Kidney (tissue), 14 donors: ENCODE data around the gene RFPL2. TPM values are rescaled to one million over a fixed set of nuclear protein-coding genes. Genes with fewer than 3 reads are reported as not detected.

Experiments
- DNase-seq, 5 donors: peaks; one replicate each; pipeline ENCODE4 v3.0.0-alpha.2; 2013 to 2020
- FAIRE-seq: peaks from 2 replicates; lab custom pipeline; 2012; peaks lifted over from hg19 to GRCh38; lab: Jason Lieb, UNC
- H3K27ac ChIP-seq, 2 donors: one replicate each; pipeline ENCODE4 v1.7.0; 2013; ENCODE audit warnings: low read depth in 2 of 2, low read length in 2 of 2, inconsistent platforms in 1 of 2
- H3K27me3 ChIP-seq: one replicate; pipeline ENCODE4 v1.7.1; 2013; ENCODE audit warnings: low read length, inconsistent platforms; ENCODE audit not compliant: control insufficient read depth, insufficient read depth
- H3K36me3 ChIP-seq, 3 donors: one replicate each; pipeline versions ENCODE4 v1.7.0 to v1.7.1; 2013; ENCODE audit warnings: low read length in 3 of 3, control low read depth in 1 of 3, inconsistent platforms in 1 of 3; ENCODE audit not compliant: insufficient read depth in 3 of 3, control insufficient read depth in 2 of 3
- H3K4me1 ChIP-seq, 3 donors: one replicate each; pipeline versions ENCODE4 v1.7.0 to v1.7.1; 2013; ENCODE audit warnings: low read length in 3 of 3, inconsistent platforms in 1 of 3, low read depth in 1 of 3; ENCODE audit not compliant: control insufficient read depth in 2 of 3, insufficient read depth in 2 of 3
- H3K4me3 ChIP-seq, 3 donors: one replicate each; pipeline versions ENCODE4 v1.7.0 to v1.8.1; 2013; ENCODE audit warnings: low read length in 3 of 3, control low read depth in 1 of 3, inconsistent platforms in 1 of 3
- H3K9ac ChIP-seq, 3 donors: one replicate each; pipeline versions ENCODE4 v1.7.0 to v1.7.1; 2013; ENCODE audit warnings: low read length in 3 of 3, control low read depth in 1 of 3, inconsistent platforms in 1 of 3
- H3K9me3 ChIP-seq, 3 donors: one replicate each; pipeline versions ENCODE4 v1.7.0 to v1.7.1; 2013; ENCODE audit warnings: low read length in 3 of 3, control low read depth in 1 of 3, inconsistent platforms in 1 of 3; ENCODE audit not compliant: control insufficient read depth in 2 of 3, insufficient read depth in 1 of 3
- intact Hi-C: fragments of 100-400 bp; cut with DNase I; formaldehyde crosslinking; loops from one replicate; pipeline ENCODE4 v1.11.1; 2022
- polyA plus RNA-seq: library from polyadenylated mRNA; stranded (reverse); fragments of 350-450 nt; fragmentation: Illumina TruSeq; extraction: RNeasy Lipid Tissue Mini Kit (QIAGEN cat#74804); gene quantifications from one replicate; pipeline ENCODE4 v1.2.3, GENCODE V29; 2014; ENCODE audit warnings: low read depth, low replicate concordance; ENCODE audit not compliant: insufficient read depth
- total RNA-seq: library from RNA; stranded (reverse); fragmentation: NEBNext Ultra II Directional; extraction: Animal tissue kit (Norgen Biotek cat#: 25700); gene quantifications from one replicate; pipeline ENCODE4 v1.2.1, GENCODE V29; 2021
- TF ChIP-seq, protein P1 (sequence below): IDR thresholded peaks from 3 replicates; pipeline ENCODE4 v1.5.1; 2012; ENCODE audit warnings: mild to moderate bottlenecking, moderate library complexity, borderline replicate concordance; ENCODE audit not compliant: insufficient read depth; ENCODE audit errors: extremely low read depth
- donor health status: control.
- donor health status: control.
- donor health status: control.
- donor health status: control.
- donor health status: control.
- donor health status: DM: yes; HTN: yes; CAD: no.
- donor health status: Normal renal cell carcinoma (clear cell type).

The RFPL2 gene
- total and polyA plus RNA-seq, 2 donors from 2014 or later: not detected

DNA sequence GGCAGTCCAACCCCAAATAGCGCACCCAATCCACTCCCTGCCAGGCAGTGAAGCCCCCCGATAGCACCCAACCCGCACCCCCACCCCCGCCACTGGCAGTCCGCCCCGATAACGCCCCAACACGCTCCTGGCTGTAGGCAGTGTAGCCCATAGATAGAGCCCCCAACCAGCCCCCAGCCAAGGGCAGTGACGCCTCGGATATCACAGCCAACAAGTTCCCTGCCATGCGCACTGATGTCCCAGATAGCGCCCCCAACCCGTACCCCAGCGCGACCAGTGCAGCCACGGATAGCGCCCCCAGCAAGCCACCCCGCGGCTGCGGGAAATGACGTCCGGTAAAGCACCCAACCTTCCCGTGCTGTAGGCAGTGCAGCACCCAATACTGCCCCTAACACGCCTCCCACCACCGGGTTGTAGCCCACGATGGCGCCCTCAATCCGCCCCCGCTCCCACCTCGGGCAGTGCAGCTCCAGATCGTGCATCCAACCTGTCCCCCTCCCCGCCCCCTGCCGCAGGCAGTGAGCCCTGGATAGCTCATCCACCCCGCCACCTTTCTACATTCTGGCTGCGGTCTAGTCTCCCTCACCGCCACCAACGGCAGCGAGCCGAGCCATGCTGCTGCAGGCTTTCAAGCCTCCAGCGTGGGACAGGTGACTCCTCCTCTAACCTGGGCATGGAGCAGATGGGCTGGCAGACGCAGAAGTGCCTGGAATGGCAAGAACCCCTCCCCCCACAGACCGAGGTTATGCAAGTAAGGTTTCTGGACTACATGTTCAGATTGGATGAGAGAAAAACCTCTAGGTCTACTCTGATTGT is 625 bp downstream of the RFPL2 start:
- no peak for FAIRE-seq
- peak overlapping the region in 1 of 3 donors; percentile 42 for H3K4me3 ChIP-seq
- no peaks in the 10 kb centered on the region for H3K27me3 ChIP-seq
- H3K36me3 ChIP-seq: no peaks in the 10 kb centered on the region
- H3K4me1 ChIP-seq: peaks cover 0 to 5% (median 0%) of the 10 kb centered on the region in 3 donors
- intact Hi-C loops: no loop called here
- TF ChIP-seq, protein P1, sequence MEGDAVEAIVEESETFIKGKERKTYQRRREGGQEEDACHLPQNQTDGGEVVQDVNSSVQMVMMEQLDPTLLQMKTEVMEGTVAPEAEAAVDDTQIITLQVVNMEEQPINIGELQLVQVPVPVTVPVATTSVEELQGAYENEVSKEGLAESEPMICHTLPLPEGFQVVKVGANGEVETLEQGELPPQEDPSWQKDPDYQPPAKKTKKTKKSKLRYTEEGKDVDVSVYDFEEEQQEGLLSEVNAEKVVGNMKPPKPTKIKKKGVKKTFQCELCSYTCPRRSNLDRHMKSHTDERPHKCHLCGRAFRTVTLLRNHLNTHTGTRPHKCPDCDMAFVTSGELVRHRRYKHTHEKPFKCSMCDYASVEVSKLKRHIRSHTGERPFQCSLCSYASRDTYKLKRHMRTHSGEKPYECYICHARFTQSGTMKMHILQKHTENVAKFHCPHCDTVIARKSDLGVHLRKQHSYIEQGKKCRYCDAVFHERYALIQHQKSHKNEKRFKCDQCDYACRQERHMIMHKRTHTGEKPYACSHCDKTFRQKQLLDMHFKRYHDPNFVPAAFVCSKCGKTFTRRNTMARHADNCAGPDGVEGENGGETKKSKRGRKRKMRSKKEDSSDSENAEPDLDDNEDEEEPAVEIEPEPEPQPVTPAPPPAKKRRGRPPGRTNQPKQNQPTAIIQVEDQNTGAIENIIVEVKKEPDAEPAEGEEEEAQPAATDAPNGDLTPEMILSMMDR: no peak
- no peak overlapping the region for H3K27ac ChIP-seq
- H3K9me3 ChIP-seq: no peaks in the 10 kb centered on the region
- peak in 2 of 5 donors; percentile 27 to 36 for DNase-seq
- no peak overlapping the region for H3K9ac ChIP-seq

DNA sequence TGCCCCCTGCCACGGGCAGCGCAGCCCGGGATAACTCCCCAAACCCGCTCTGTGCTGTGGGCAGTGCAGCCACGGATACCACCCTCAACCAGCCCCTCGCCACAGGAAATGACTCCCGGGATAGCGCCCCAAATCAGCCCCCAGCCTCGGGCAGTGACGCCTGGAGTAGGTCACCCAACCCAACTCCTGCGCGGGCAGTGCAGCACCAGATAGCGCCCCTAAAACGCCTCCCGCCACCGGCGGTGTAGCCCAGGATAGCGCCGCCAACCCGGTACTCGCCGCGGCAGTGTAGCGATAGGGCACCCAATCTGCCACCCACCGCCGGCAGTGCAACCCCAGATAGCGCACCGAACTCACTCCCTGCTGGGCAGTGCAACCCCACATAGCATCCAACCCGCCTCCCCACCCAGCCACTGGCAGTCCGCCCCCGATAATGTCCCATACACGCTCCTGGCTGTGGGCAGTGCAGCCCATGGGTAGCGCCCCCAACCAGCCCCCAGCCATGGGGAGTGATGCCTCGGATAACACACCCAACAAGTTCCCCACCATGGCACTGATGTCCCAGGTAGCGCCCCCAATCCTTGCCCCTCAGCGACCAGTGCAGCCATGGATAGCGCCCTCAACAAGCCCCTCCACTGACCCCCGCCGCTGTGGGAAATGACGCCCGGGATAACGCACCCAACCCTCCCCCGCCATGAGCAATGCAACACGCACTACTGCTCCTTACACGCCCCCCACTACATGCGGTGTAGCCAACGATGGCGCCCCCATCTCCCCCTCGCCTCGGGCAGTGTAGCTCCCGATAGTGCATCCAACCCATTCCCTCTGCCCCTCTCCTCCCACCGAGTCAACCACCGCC is 1.5 kb downstream of the RFPL2 start:
- Histone ChIP-seq H3K36me3 (no peaks in the 10 kb centered on the region), H3K9ac (no peak overlapping the region), H3K9me3 (no peaks in the 10 kb centered on the region), H3K27ac (no peak overlapping the region), H3K4me3 (peak overlapping the region in 1 of 3 donors; percentile 27), H3K4me1 (peaks cover 0 to 5% (median 0%) of the 10 kb centered on the region in 3 donors), H3K27me3 (no peaks in the 10 kb centered on the region)
- peak in 2 of 5 donors; percentile 24 to 48 for DNase-seq
- FAIRE-seq: no peak
- TF ChIP-seq, protein P1: no peak
- intact Hi-C loops: no loop called here

DNA sequence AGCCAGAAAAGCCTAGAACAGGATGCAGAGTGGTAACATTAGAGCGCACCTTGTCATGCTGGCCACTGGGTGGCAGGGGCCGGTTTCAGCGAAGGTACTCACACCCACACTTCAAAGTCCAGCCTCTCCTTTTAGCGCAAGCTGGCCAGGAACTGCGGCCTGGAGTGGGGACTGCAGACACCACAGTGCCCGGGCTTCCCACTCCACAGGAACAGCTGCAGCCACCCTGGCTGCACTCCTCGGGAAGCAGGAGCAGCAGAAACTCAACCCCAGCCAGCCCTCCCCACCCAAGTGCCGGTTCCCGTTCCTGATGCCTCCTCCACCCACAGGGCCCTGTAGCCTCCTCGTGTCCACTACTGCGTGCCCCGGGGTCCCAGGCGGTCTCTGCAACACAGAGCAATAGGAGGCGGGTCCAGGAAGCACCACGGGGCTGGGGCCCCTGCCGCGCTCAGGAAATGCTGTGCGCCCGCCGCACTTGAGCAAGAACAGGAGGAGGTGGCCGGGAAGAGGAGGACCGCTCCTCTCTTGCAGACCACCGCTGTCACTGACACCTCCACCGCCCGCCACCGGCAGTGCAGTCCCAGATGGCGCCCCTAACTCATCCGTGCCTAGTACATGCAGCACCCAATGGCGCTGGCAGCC is 2.2 kb downstream of the RFPL2 start:
- TF ChIP-seq, protein P1: peak; percentile 64
- Histone ChIP-seq H3K4me3 (peak overlapping the region in 1 of 3 donors; percentile 27), H3K9ac (no peak overlapping the region), H3K36me3 (no peaks in the 10 kb centered on the region), H3K4me1 (peaks cover 0 to 5% (median 0%) of the 10 kb centered on the region in 3 donors), H3K27me3 (no peaks in the 10 kb centered on the region), H3K9me3 (no peaks in the 10 kb centered on the region), H3K27ac (no peak overlapping the region)
- intact Hi-C loops: no loop called here
- peak in 4 of 5 donors; percentile 74 to 85 (median 84) for DNase-seq
- FAIRE-seq: no peak
